ENCODE measurements around the gene ERN1.
A peak's percentile ranks its signal among the peaks of the same experiment; 100 is the strongest.

ERN1 gene

DNA sequence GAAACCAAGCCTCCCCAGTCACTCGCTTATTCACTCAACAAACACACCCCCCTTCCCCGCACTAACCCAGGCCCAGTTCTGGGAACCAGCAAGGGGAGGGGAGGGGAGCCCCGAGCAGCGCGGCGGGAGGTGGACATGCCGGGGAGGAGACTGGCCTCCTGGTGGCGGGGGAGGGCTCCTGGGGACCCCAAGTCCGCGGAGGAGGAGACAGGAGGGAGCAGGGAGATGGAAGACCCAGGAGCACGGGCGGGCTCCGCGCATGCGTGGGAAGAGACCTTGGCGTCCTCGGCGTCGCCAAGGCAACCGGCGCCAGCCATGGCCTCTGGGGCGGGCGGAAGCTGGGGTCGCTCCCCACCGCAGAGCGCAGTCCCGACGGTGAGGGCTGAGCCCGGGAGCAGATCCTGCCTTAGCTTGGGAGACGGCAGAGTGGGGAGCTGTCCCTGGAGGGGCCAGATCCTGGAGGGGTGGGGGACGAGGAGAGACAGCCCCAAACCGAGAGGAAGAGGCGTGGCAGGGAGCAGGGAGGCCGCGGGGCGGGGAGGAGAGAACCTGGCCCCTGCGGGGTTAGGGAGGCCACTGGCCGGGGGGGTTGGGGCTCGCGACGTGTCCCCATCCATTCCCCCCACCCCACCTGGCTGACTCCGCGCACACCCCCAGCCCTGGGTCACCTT, 131.8 kb downstream of the ERN1 start, which contains the start of gene PRR29:
TSS of gene PRR29 (plus strand) at position 302 of the 671 bp plus-strand sequence. CDS start at position 316, 14 bp downstream.
- H3K36me3 ChIP-seq (ENCODE audit: control insufficient read depth, insufficient read depth, low read length): no peaks in the 10 kb centered on the region
- H3K27me3 ChIP-seq (ENCODE audit: control insufficient read depth, insufficient read depth, low read length, poor library complexity, severe bottlenecking): peaks cover 33% of the 10 kb centered on the region
- H3K27ac ChIP-seq (ENCODE audit: insufficient read depth, low read depth, low read length, poor library complexity, severe bottlenecking): no peak within 1 kb of the TSS
- no peaks in the 10 kb centered on the region for H3K9me3 ChIP-seq (ENCODE audit: control insufficient read depth, low read length)
- WGBS, 2 experiments: 1% methylated on average over 41 to 43 of the region's 43 CpGs
- peaks cover 3% of the 10 kb centered on the region for H3K4me1 ChIP-seq (ENCODE audit: control insufficient read depth, insufficient read depth, low read length)
- peak within 1 kb of the TSS; percentile 69 for H3K4me3 ChIP-seq (ENCODE audit: insufficient read depth, low read depth, low read length)

- Histone ChIP-seq H3K4me3 (ENCODE audit: insufficient read depth, low read depth, low read length) (peak overlapping the region; percentile 69), H3K27ac (ENCODE audit: insufficient read depth, low read depth, low read length, poor library complexity, severe bottlenecking) (no peak overlapping the region), H3K9me3 (ENCODE audit: control insufficient read depth, low read length) (no peaks in the 10 kb centered on the region), H3K4me1 (ENCODE audit: control insufficient read depth, insufficient read depth, low read length) (peaks cover 3% of the 10 kb centered on the region), H3K36me3 (ENCODE audit: control insufficient read depth, insufficient read depth, low read length) (no peaks in the 10 kb centered on the region), H3K27me3 (ENCODE audit: control insufficient read depth, insufficient read depth, low read length, poor library complexity, severe bottlenecking) (peaks cover 36% of the 10 kb centered on the region)
- WGBS, 2 experiments: 15 to 17% methylated on average over 19 of the region's 19 CpGs
Observed at GRCh38 chr17:63997341-63998048, 132.4 kb downstream of the ERN1 start.

DNA sequence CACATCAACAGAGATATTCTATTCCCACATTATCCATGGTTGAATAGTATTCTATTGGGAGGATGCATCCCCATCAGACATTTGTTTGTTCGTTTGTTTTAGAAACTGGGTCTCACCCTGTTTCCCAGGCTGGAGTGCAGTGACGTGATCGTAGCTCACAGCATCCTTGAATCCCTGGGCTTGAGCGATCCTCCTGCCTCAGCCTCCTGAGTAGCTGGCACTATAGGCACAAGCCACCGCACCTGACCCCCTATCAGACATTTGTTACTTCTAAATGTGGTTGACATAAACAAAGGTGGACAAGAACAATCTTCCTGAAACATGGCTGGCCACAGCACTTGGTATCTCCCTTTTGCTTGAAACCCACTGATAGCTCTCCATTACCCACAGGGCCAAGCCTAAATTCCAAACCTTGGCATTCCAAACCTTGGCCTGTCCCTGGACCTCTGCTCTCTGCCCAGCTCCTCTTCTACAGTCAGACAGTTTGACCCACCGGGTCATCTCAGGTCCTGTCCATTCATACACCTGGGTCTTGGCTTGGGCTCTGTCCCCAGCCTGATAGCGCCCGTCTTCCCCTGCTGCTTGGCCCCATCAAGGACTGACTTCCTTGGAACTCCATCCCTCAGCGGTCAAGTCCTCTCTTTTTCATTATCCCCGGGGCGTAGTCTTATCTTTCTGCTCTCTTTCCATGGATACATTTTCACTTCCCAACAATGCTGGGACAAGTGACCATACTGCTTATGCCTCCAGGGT, 133.3 kb downstream of the ERN1 start:
- Histone ChIP-seq H3K27me3 (ENCODE audit: control insufficient read depth, insufficient read depth, low read length, poor library complexity, severe bottlenecking) (peaks cover 41% of the 10 kb centered on the region), H3K4me3 (ENCODE audit: insufficient read depth, low read depth, low read length) (no peak overlapping the region), H3K4me1 (ENCODE audit: control insufficient read depth, insufficient read depth, low read length) (peaks cover 3% of the 10 kb centered on the region), H3K27ac (ENCODE audit: insufficient read depth, low read depth, low read length, poor library complexity, severe bottlenecking) (no peak overlapping the region), H3K9me3 (ENCODE audit: control insufficient read depth, low read length) (no peaks in the 10 kb centered on the region), H3K36me3 (ENCODE audit: control insufficient read depth, insufficient read depth, low read length) (no peaks in the 10 kb centered on the region)
- WGBS, 2 experiments: 90 to 92% methylated on average over 11 of the region's 11 CpGs

GRCh38 chr17:63995626-63996025, 134.3 kb downstream of the ERN1 start:
- H3K27me3 ChIP-seq (ENCODE audit: control insufficient read depth, insufficient read depth, low read length, poor library complexity, severe bottlenecking): peaks cover 45% of the 10 kb centered on the region
- no peak overlapping the region for H3K4me3 ChIP-seq (ENCODE audit: insufficient read depth, low read depth, low read length)
- peaks cover 3% of the 10 kb centered on the region for H3K4me1 ChIP-seq (ENCODE audit: control insufficient read depth, insufficient read depth, low read length)
- no peaks in the 10 kb centered on the region for H3K9me3 ChIP-seq (ENCODE audit: control insufficient read depth, low read length)
- H3K36me3 ChIP-seq (ENCODE audit: control insufficient read depth, insufficient read depth, low read length): no peaks in the 10 kb centered on the region
- WGBS, 2 experiments: 84 to 87% methylated on average over 3 of the region's 5 CpGs
- no peak overlapping the region for H3K27ac ChIP-seq (ENCODE audit: insufficient read depth, low read depth, low read length, poor library complexity, severe bottlenecking)

DNA sequence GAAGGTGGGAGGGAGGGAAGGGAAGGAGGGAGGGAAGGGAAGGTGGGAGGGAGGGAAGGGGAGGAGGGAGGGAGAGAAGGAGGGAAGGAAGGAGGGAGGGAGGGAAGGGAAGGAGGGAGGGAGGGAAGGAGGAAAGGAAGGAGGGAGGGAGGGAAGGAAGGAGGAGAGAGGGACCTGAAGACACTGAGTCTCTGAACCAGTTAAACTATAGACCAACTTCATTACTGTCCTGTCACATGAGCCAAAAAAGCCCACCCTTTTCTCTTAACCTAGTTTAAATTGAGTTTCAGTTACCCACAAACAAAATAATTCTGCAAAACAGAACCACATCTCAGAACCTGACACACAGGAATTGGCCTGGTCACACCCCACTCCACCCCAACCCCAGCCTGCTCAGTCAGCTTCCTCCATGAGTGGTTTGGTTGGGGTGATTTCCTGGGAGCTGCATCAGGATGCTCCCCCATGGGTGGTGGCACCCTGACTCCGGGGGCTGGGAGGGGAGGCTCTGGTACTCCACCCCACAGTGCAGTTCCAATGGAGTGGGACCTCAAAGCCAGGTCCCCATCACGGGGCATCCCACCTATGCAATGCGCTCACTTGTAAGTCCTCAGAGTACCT, 136.5 kb downstream of the ERN1 start:
- no peaks in the 10 kb centered on the region for H3K9me3 ChIP-seq (ENCODE audit: control insufficient read depth, low read length)
- peaks cover 33% of the 10 kb centered on the region for H3K27me3 ChIP-seq (ENCODE audit: control insufficient read depth, insufficient read depth, low read length, poor library complexity, severe bottlenecking)
- WGBS, 2 experiments: 77 to 80% methylated on average over 3 of the region's 3 CpGs
- peaks cover 16% of the 10 kb centered on the region for H3K4me1 ChIP-seq (ENCODE audit: control insufficient read depth, insufficient read depth, low read length)
- no peaks in the 10 kb centered on the region for H3K36me3 ChIP-seq (ENCODE audit: control insufficient read depth, insufficient read depth, low read length)
- H3K4me3 ChIP-seq (ENCODE audit: insufficient read depth, low read depth, low read length): no peak overlapping the region
- no peak overlapping the region for H3K27ac ChIP-seq (ENCODE audit: insufficient read depth, low read depth, low read length, poor library complexity, severe bottlenecking)

GRCh38 chr17:63991611-63992010, 138.3 kb downstream of the ERN1 start:
- Histone ChIP-seq H3K4me3 (ENCODE audit: insufficient read depth, low read depth, low read length) (no peak overlapping the region), H3K4me1 (ENCODE audit: control insufficient read depth, insufficient read depth, low read length) (peaks cover 16% of the 10 kb centered on the region), H3K27ac (ENCODE audit: insufficient read depth, low read depth, low read length, poor library complexity, severe bottlenecking) (no peak overlapping the region), H3K36me3 (ENCODE audit: control insufficient read depth, insufficient read depth, low read length) (no peaks in the 10 kb centered on the region), H3K9me3 (ENCODE audit: control insufficient read depth, low read length) (no peaks in the 10 kb centered on the region), H3K27me3 (ENCODE audit: control insufficient read depth, insufficient read depth, low read length, poor library complexity, severe bottlenecking) (peaks cover 15% of the 10 kb centered on the region)
- 91 to 93% methylated on average over 11 of the region's 11 CpGs for WGBS, 2 experiments

DNA sequence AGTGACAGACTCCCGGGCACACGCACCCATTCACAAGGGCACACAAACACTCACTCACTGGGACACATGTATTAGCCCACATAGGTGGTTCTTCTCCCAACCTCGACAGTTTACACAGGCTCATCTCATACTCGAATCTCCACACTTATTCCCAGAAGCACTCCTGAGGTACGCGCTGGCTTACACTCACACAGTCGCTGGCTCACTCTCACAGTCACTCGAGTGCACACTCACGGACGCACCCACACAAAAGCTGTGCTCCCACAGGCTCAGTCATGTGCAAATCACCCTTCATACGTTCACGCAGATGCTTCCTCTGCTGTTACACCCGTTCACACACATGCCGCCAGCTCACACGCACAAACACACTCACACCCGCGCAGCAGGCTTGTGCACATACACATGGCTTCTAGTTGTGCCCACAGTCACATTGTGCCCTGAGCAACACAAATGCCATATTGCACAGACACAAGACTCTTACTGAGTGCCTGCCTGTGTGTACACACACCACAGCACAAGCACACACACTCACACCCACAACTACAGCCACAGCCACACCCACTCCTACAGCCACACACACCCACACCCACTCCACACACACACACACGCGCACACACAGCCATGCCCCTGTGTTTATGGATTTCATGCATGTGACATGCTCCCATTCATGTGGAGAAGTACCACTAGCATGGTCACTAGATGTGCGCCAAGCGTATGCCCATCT, 140.2 kb downstream of the ERN1 start:
- peaks cover 16% of the 10 kb centered on the region for H3K4me1 ChIP-seq (ENCODE audit: control insufficient read depth, insufficient read depth, low read length)
- no peaks in the 10 kb centered on the region for H3K36me3 ChIP-seq (ENCODE audit: control insufficient read depth, insufficient read depth, low read length)
- no peak overlapping the region for H3K4me3 ChIP-seq (ENCODE audit: insufficient read depth, low read depth, low read length)
- H3K9me3 ChIP-seq (ENCODE audit: control insufficient read depth, low read length): no peaks in the 10 kb centered on the region
- H3K27me3 ChIP-seq (ENCODE audit: control insufficient read depth, insufficient read depth, low read length, poor library complexity, severe bottlenecking): peaks cover 12% of the 10 kb centered on the region
- 93% methylated on average over 21 of the region's 21 CpGs for WGBS, 2 experiments
- no peak overlapping the region for H3K27ac ChIP-seq (ENCODE audit: insufficient read depth, low read depth, low read length, poor library complexity, severe bottlenecking)
